ENCODE data around the gene CCR7.

The CCR7 gene

GRCh38 chr17:40559564-40559916 lies 5.7 kb downstream of the CCR7 start:
- ChIA-PET POLR2A (interaction anchor here (0.9 to 1.6 kb wide), 5 partner anchors 10 to 142 kb away, joined by 3 to 9 read pairs (median 4); partner anchors contain the start of genes IGFBP4 and TOP2A), CTCF (interaction anchor here (0.6 to 23.8 kb wide), 61 partner anchors 9 to 1110 kb away, joined by 3 to 562 read pairs (median 6); partner anchors contain the start of genes GJD3, IGFBP4, TOP2A and WIPF2)
- no peak for TF ChIP-seq CTCF (IDR thresholded peaks at IDR 0.05; ENCODE audit: insufficient read depth, low read length, missing control alignments)
- no peak overlapping the region for H3K4me3 ChIP-seq (ENCODE audit: low read depth, low read length)
- DNase-seq (ENCODE audit: low read depth, low spot score): no peak

- no peak for TF ChIP-seq CTCF (IDR thresholded peaks at IDR 0.05; ENCODE audit: insufficient read depth, low read length, missing control alignments)
- POLR2A ChIA-PET: interaction anchor here (0.7 to 1.6 kb wide), 2 partner anchors 10 to 116 kb away, joined by 3 to 9 read pairs; partner anchors contain the start of gene IGFBP4
- no peak for DNase-seq (ENCODE audit: low read depth, low spot score)
- H3K4me3 ChIP-seq (ENCODE audit: low read depth, low read length): no peak overlapping the region
- CTCF ChIA-PET: interaction anchor here (0.8 to 23.8 kb wide), 23 partner anchors 9 to 1110 kb away, joined by 3 to 562 read pairs (median 10); partner anchors contain the start of genes GJD3, IGFBP4 and TOP2A
Observed at GRCh38 chr17:40558890-40559563, 6.2 kb downstream of the CCR7 start.

DNA sequence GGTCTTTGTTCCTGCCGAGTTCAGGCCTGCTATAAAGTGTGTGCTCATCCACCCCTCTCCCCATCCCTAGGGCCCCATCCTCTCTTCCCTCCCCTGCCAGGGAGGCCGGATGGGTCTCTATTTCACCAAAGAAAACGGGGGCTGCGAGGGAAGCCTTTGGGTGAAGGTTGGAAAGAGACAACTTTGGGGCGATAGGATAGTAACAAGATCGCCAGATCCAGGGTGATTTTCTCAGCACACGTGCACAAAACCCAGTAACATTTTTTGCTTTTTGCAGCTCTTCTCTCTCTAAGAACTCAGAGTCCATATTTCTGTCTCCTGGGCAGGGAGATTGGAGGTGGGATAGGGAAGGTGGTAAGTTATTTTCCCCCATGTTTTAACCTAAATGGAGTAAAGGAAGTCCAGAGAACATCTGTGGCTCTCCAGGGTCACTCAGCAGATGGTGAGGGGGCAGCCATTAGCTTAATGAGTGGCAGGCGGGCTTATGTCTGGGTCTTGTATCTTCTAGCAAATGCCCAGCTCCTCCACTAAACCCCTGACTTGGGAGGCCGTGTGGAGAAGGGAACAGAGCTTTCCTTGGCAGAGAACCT lies 6.9 kb downstream of the CCR7 start:
- DNase-seq (ENCODE audit: low read depth, low spot score): no peak
- CTCF ChIA-PET: interaction anchor here (0.6 to 23.8 kb wide), 21 partner anchors 10 to 1020 kb away, joined by 3 to 562 read pairs (median 9); partner anchors contain the start of genes GJD3, IGFBP4 and TOP2A
- TF ChIP-seq CTCF (IDR thresholded peaks at IDR 0.05; ENCODE audit: insufficient read depth, low read length, missing control alignments): no peak
- H3K4me3 ChIP-seq (ENCODE audit: low read depth, low read length): no peak overlapping the region
- POLR2A ChIA-PET: interaction anchor here (0.7 kb wide), 1 partner anchor 10 kb away, joined by 3 read pairs; no protein-coding TSS in a partner anchor

DNA sequence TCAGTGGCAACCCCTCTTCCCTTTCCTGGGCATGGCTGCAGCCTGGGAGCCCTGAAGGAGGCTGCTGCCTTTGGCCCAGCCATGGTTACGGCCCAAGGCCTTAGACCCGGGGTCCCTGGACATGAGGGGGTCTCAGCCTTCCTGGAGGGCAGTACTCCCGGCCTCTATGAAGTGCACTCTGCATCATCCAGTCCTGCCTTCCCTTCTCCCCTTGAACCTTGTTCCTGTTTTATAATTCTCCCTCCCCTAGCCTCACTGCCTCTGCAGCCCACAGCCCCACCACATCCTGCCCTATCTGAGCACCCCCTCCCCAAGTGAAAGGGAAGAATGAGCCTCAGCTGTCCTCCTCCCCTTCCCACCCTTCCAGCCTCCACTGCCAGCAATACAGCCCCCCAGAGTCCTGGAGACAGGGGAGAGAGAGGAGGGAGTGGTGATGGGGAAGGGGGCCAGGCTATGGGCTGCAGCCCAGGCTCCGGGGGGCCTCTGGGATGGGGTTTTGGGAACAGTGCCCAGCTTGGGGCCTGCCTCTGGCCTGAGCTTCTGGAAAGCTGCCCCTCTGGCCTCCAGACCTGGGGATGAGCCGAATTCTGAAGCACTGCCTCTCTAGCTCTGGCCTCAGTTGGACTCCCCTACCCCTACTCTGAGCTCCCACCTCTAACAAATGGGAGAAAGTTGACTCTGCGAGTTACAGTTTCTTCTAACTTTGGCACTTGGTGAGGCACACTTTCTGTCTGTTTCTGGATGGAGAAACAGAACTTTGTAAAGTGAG lies 7.6 kb downstream of the CCR7 start:
- CTCF ChIA-PET: interaction anchor here (0.6 to 23.8 kb wide), 18 partner anchors 10 to 1021 kb away, joined by 3 to 562 read pairs (median 8); partner anchors contain the start of genes GJD3, IGFBP4 and TOP2A
- no peak for TF ChIP-seq CTCF (IDR thresholded peaks at IDR 0.05; ENCODE audit: insufficient read depth, low read length, missing control alignments)
- no peak overlapping the region for H3K4me3 ChIP-seq (ENCODE audit: low read depth, low read length)
- DNase-seq (ENCODE audit: low read depth, low spot score): no peak
- POLR2A ChIA-PET: no interaction called here

DNA sequence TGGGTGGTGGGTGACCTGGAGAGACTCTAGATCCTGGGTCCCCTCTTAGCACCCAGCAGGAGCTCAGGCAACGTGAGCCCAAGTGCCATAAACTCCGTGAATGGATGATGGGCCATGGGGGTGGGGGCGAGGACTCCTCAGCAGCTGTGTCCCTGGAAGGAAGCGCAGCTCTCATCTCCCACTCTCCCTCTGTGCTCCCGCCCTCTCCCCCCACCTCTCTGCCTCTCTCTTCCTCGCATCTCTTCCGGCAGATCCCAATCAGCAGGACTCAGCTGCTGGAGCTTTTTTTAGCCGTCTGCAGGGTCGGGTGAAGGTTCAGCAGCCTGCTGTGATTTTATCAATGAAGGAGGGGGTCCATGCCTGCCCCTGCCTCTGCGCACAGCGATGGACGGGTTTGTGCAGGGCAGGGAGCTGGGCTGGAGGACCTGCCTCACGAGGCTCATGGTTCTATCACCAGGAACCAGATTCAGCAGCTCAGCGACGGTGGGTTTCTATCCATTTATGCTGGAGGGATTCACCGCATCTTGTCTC lies 8.3 kb downstream of the CCR7 start:
- H3K4me3 ChIP-seq (ENCODE audit: low read depth, low read length): no peak overlapping the region
- DNase-seq (ENCODE audit: low read depth, low spot score): no peak
- CTCF ChIA-PET: interaction anchor here (0.8 to 23.8 kb wide), 13 partner anchors 15 to 1022 kb away, joined by 3 to 562 read pairs (median 4); partner anchors contain the start of gene GJD3

More for the DNA sequence above, 8.3 kb downstream of the CCR7 start:
- no peak for TF ChIP-seq CTCF (IDR thresholded peaks at IDR 0.05; ENCODE audit: insufficient read depth, low read length, missing control alignments)
- POLR2A ChIA-PET: no interaction called here

Measured in AG04449 (cell line).